Neural cell (in vitro differentiated cells): Measurements from ENCODE around the gene CCDC71.

Experiments
- EP300 ChIP-seq: fragments of 450-650 bp; conservative IDR thresholded peaks from 2 replicates; pipeline ENCODE4 v1.6.1; 2014; ENCODE audit warnings: antibody characterized with exemption, mild to moderate bottlenecking, moderate library complexity; ENCODE audit not compliant: poor library complexity, severe bottlenecking
- EZH2 ChIP-seq: fragments of 200-600, 300-800 bp; shearing (Covaris generic), sonication (generic); IDR thresholded peaks from 2 replicates; pipeline ENCODE4 v1.6.1; 2014; ENCODE audit warnings: antibody characterized with exemption, low read length, borderline replicate concordance, mild to moderate bottlenecking; ENCODE audit not compliant: insufficient read depth, poor library complexity, severe bottlenecking
- POLR2AphosphoS5 ChIP-seq: IDR thresholded peaks from 2 replicates; pipeline ENCODE4 v1.6.1; 2012
- RAD21 ChIP-seq: fragments of 450-650 bp; conservative IDR thresholded peaks from 2 replicates; pipeline ENCODE4 v1.6.1; 2014; ENCODE audit warnings: antibody characterized with exemption, mild to moderate bottlenecking, moderate library complexity
- SMC3 ChIP-seq: fragments of 450-650 bp; conservative IDR thresholded peaks from 2 replicates; pipeline ENCODE4 v1.6.1; 2014; ENCODE audit warnings: antibody characterized with exemption, mild to moderate bottlenecking, moderate library complexity; ENCODE audit not compliant: poor library complexity
- TAF1 ChIP-seq: IDR thresholded peaks from 2 replicates; pipeline ENCODE4 v1.6.1; 2012; ENCODE audit warnings: low read depth
- TF ChIP-seq, protein P1 (sequence below): fragments of 450-650 bp; IDR thresholded peaks from 2 replicates; pipeline ENCODE4 v1.5.1; 2014; ENCODE audit warnings: antibody characterized with exemption, mild to moderate bottlenecking, moderate library complexity; ENCODE audit not compliant: poor library complexity, severe bottlenecking
- TF ChIP-seq, protein P2 (sequence below): IDR thresholded peaks from 2 replicates; pipeline ENCODE4 v1.6.1; 2012; ENCODE audit warnings: borderline replicate concordance

- TF ChIP-seq EZH2 (no peak), EP300 (no peak), SMC3 (no peak), RAD21 (no peak), POLR2AphosphoS5 (peak; percentile 13), TAF1 (no peak)
- TF ChIP-seq, protein P1, sequence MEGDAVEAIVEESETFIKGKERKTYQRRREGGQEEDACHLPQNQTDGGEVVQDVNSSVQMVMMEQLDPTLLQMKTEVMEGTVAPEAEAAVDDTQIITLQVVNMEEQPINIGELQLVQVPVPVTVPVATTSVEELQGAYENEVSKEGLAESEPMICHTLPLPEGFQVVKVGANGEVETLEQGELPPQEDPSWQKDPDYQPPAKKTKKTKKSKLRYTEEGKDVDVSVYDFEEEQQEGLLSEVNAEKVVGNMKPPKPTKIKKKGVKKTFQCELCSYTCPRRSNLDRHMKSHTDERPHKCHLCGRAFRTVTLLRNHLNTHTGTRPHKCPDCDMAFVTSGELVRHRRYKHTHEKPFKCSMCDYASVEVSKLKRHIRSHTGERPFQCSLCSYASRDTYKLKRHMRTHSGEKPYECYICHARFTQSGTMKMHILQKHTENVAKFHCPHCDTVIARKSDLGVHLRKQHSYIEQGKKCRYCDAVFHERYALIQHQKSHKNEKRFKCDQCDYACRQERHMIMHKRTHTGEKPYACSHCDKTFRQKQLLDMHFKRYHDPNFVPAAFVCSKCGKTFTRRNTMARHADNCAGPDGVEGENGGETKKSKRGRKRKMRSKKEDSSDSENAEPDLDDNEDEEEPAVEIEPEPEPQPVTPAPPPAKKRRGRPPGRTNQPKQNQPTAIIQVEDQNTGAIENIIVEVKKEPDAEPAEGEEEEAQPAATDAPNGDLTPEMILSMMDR = no peak
- TF ChIP-seq, protein P2, sequence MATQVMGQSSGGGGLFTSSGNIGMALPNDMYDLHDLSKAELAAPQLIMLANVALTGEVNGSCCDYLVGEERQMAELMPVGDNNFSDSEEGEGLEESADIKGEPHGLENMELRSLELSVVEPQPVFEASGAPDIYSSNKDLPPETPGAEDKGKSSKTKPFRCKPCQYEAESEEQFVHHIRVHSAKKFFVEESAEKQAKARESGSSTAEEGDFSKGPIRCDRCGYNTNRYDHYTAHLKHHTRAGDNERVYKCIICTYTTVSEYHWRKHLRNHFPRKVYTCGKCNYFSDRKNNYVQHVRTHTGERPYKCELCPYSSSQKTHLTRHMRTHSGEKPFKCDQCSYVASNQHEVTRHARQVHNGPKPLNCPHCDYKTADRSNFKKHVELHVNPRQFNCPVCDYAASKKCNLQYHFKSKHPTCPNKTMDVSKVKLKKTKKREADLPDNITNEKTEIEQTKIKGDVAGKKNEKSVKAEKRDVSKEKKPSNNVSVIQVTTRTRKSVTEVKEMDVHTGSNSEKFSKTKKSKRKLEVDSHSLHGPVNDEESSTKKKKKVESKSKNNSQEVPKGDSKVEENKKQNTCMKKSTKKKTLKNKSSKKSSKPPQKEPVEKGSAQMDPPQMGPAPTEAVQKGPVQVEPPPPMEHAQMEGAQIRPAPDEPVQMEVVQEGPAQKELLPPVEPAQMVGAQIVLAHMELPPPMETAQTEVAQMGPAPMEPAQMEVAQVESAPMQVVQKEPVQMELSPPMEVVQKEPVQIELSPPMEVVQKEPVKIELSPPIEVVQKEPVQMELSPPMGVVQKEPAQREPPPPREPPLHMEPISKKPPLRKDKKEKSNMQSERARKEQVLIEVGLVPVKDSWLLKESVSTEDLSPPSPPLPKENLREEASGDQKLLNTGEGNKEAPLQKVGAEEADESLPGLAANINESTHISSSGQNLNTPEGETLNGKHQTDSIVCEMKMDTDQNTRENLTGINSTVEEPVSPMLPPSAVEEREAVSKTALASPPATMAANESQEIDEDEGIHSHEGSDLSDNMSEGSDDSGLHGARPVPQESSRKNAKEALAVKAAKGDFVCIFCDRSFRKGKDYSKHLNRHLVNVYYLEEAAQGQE = no peak
Measured at GRCh38 chr3:49173116-49173791, 7.1 kb upstream of the CCDC71 start.
